Fibroblast of lung (primary cell): ENCODE measurements around the gene TMTC2. TPM values are rescaled to one million over a fixed set of nuclear protein-coding genes. Genes with fewer than 3 reads are reported as not detected.

Experiments
- DNase-seq, 2 donors: peaks; one replicate each; pipeline versions ENCODE4 v3.0.0 to v3.0.0-alpha.2; 2010; ENCODE audit warnings: low read depth in 2 of 2
- H2AFZ ChIP-seq: 2 replicates; pipeline ENCODE4 v1.5.1; 2012; ENCODE audit warnings: low read length, control low read depth, inconsistent platforms
- H3K27ac ChIP-seq: 2 replicates; pipeline ENCODE4 v1.5.1; 2011; ENCODE audit warnings: low read length, control low read depth; ENCODE audit not compliant: insufficient read depth
- H3K27me3 ChIP-seq: 2 replicates; pipeline ENCODE4 v1.5.1; 2011; ENCODE audit warnings: mild to moderate bottlenecking, low read length; ENCODE audit not compliant: control insufficient read depth, insufficient read depth
- H3K36me3 ChIP-seq: 2 replicates; pipeline ENCODE4 v1.5.1; 2011; ENCODE audit warnings: low read length; ENCODE audit not compliant: control insufficient read depth, insufficient read depth
- H3K4me1 ChIP-seq: 2 replicates; pipeline ENCODE4 v1.5.1; 2011; ENCODE audit warnings: low read length; ENCODE audit not compliant: control insufficient read depth, insufficient read depth; ENCODE audit errors: extremely low read depth
- H3K4me2 ChIP-seq: 2 replicates; pipeline ENCODE4 v1.5.1; 2011; ENCODE audit warnings: low read length, control low read depth; ENCODE audit not compliant: insufficient read depth; ENCODE audit errors: extremely low read depth
- H3K4me3 ChIP-seq, 4 experiments: fragments of 200-600 bp in 1 of 4; sonication (generic) in 1 of 4; replicated peaks in 1 of 4; 2 replicates each; pipeline ENCODE4 v1.5.1; 2011 to 2016; ENCODE audit warnings: low read length in 4 of 4, low read depth in 3 of 4, mild to moderate bottlenecking in 3 of 4, control low read depth in 2 of 4, inconsistent platforms in 1 of 4, mixed read lengths in 1 of 4; ENCODE audit not compliant: insufficient read depth in 1 of 4; ENCODE audit errors: control extremely low read depth in 1 of 4
- H3K79me2 ChIP-seq: 2 replicates; pipeline ENCODE4 v1.5.1; 2012; ENCODE audit warnings: mild to moderate bottlenecking, low read length, inconsistent platforms; ENCODE audit not compliant: control insufficient read depth, insufficient read depth
- H3K9ac ChIP-seq: 2 replicates; pipeline ENCODE4 v1.5.1; 2011; ENCODE audit warnings: mild to moderate bottlenecking, low read length, control low read depth; ENCODE audit not compliant: insufficient read depth
- H3K9me3 ChIP-seq: 2 replicates; pipeline ENCODE4 v1.5.1; 2012; ENCODE audit warnings: low read depth, low read length; ENCODE audit not compliant: control insufficient read depth, insufficient read depth
- H4K20me1 ChIP-seq: 2 replicates; pipeline ENCODE4 v1.5.1; 2011; ENCODE audit warnings: low read length; ENCODE audit not compliant: control insufficient read depth, insufficient read depth; ENCODE audit errors: extremely low read depth
- CTCF ChIP-seq, 2 donors: IDR thresholded peaks in 1 of 2; conservative IDR thresholded peaks in 1 of 2; 1 replicate in 1 of 2; 2 replicates in 1 of 2; pipeline ENCODE4 v1.5.1; 2011 to 2012; ENCODE audit warnings: low read length in 2 of 2, control low read depth in 1 of 2, inconsistent platforms in 1 of 2, low read depth in 1 of 2, mild to moderate bottlenecking in 1 of 2
- EZH2 ChIP-seq: IDR thresholded peaks from 2 replicates; pipeline ENCODE4 v1.5.1; 2012; ENCODE audit warnings: low read length, control low read depth, mild to moderate bottlenecking; ENCODE audit errors: missing control alignments
- polyA plus RNA-seq, 2 donors: library from polyadenylated mRNA; depleted of rRNA in 1 of 2; stranded (reverse) in 1 of 2; unstranded in 1 of 2; fragments of >200 nt; gene quantifications; 2 replicates each; pipeline ENCODE4 v1.2.1, GENCODE V29; 2011 to 2012; ENCODE audit warnings: missing spikeins in 1 of 2
- total RNA-seq: library from RNA; depleted of rRNA; stranded (reverse); fragments of >200 nt; gene quantifications from 2 replicates; pipeline ENCODE4 v1.2.1, GENCODE V29; 2014

TMTC2 gene
- total and polyA plus RNA-seq, 2 donors (not counting 1 experiment from before 2014, with no cell fraction given) = 3.5 to 9.7 TPM

DNA sequence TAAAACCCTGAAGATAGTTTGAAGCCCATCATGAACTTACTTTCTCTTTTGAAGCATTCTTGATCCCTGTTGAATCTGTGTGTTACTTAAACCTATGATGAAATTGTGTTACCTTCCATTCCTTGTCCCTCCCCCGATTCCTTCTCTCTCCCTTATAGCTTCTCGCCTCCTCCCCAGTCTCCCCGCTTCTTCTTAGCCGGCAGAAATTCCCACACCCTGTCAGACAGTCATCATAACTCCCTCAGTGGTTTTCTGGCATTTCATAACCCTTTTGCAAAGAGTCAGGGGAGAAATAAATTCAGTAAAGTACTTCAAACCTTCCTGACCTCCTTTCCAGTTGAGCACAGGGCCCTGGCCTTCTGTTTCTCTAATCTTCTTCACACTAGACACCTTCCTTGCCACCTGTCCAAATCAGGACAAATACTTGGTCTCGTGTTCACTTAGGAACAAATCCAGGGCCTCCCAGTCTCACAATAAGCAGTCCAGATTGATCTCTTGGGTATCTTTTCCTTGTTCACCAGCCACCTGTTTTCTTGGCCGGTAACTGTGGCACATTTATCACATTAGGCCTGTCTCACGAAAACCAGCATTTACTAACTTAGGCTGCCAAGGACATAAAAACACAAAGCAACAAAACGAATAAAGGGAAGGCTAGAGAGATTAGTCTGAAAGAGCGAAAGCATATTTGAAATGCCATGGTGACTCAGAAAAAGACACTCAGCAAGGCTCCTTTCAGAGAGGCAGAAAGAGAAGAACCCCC lies 355.9 kb downstream of the TMTC2 start:
- Histone ChIP-seq H3K79me2 (no peaks in the 10 kb centered on the region), H3K4me3 (no peak overlapping the region), H3K36me3 (no peaks in the 10 kb centered on the region), H3K9me3 (no peaks in the 10 kb centered on the region), H3K27me3 (no peaks in the 10 kb centered on the region), H3K27ac (no peak overlapping the region), H3K4me1 (no peaks in the 10 kb centered on the region), H3K9ac (no peak overlapping the region), H2AFZ (no peak overlapping the region), H4K20me1 (no peaks in the 10 kb centered on the region), H3K4me2 (no peak overlapping the region)
- DNase-seq = peak in 1 of 2 donors; percentile 64
- no peak for TF ChIP-seq CTCF (conservative IDR thresholded peaks at IDR 0.05 in 1 of 2, IDR thresholded peaks at IDR 0.05 in 1 of 2; ENCODE audit: low read depth in 1 of 2, low read length in 2 of 2)
- no peak for TF ChIP-seq EZH2

DNA sequence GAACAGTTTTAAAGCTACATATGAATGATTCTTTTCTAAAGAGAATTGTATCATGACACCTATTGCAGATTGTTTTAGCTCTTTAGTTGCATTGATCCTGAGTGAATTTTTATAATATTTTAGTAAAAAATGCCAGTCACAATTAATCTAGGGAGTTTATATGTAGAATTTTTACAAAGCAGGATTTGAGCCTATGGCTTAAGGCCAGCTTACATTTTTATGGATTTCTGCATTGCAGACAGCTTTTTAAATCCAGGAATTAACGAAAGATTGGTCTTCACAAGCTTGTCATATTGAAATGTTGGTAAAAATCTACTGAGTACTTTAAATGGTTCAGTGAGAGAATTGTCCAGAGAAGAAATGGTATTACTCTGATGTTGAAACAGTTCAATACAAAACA lies 358.0 kb downstream of the TMTC2 start:
- DNase-seq = no peak
- no peaks in the 10 kb centered on the region for H3K4me1 ChIP-seq
- H3K79me2 ChIP-seq = no peaks in the 10 kb centered on the region
- H2AFZ ChIP-seq = no peak overlapping the region
- TF ChIP-seq CTCF (conservative IDR thresholded peaks at IDR 0.05 in 1 of 2, IDR thresholded peaks at IDR 0.05 in 1 of 2; ENCODE audit: low read depth in 1 of 2, low read length in 2 of 2) = no peak
- TF ChIP-seq EZH2 = no peak
- H3K27ac ChIP-seq = no peak overlapping the region
- no peak overlapping the region for H3K4me2 ChIP-seq
- no peak overlapping the region for H3K9ac ChIP-seq
- no peaks in the 10 kb centered on the region for H3K36me3 ChIP-seq
- no peak overlapping the region for H3K4me3 ChIP-seq
- H3K27me3 ChIP-seq = no peaks in the 10 kb centered on the region
- no peaks in the 10 kb centered on the region for H4K20me1 ChIP-seq
- H3K9me3 ChIP-seq = no peaks in the 10 kb centered on the region

- Histone ChIP-seq H3K9ac (no peak overlapping the region), H3K79me2 (no peaks in the 10 kb centered on the region), H3K4me3 (no peak overlapping the region), H3K9me3 (no peaks in the 10 kb centered on the region), H3K36me3 (no peaks in the 10 kb centered on the region), H3K27ac (no peak overlapping the region), H4K20me1 (no peaks in the 10 kb centered on the region), H2AFZ (no peak overlapping the region), H3K27me3 (no peaks in the 10 kb centered on the region), H3K4me2 (no peak overlapping the region), H3K4me1 (no peaks in the 10 kb centered on the region)
- TF ChIP-seq CTCF (conservative IDR thresholded peaks at IDR 0.05 in 1 of 2, IDR thresholded peaks at IDR 0.05 in 1 of 2; ENCODE audit: low read depth in 1 of 2, low read length in 2 of 2) (no peak), EZH2 (no peak)
- no peak for DNase-seq
Measured at GRCh38 chr12:83046019-83046418, 359.3 kb downstream of the TMTC2 start.
